ENCODE measurements around the gene ANO2. TPM values are rescaled to one million over a fixed set of nuclear protein-coding genes. Genes with fewer than 3 reads are reported as not detected.

Gene ANO2
- total RNA-seq, 1 donor from 2014 or later, result 2.6 TPM

DNA sequence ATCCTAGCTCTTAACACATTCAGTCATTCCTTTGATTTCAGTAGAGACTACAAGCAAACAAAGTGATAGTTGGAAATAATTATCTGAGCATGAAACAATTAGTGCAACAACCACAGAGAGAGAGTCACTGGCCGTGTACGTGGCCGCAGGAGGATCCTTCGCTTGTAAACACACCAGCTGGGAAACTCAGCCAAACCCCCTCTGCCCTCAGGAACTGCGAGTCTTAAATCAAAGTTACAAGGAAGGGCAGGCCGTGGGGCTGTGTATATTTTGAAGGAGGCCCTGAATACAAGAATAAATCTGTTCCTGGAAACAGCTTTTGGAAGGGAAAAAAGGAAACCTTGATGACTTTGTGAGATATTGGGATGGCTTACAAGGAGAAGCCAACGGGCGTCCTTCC lies 164.5 kb downstream of the ANO2 start:
- no peak overlapping the region for H3K27ac Mint-ChIP-seq
- H3K9me3 Mint-ChIP-seq, result peaks cover 10% of the 10 kb centered on the region
- no peak for TF ChIP-seq CTCF (conservative IDR thresholded peaks at IDR 0.05)
- no peak overlapping the region for H3K4me3 Mint-ChIP-seq
- peaks cover 38% of the 10 kb centered on the region for H3K27me3 Mint-ChIP-seq
- peaks cover 10% of the 10 kb centered on the region for H3K4me1 Mint-ChIP-seq (ENCODE audit: unreplicated experiment)
- DNase-seq (ENCODE audit: extremely low spot score, unreplicated experiment), result peak; percentile 39
- peaks cover 8% of the 10 kb centered on the region for H3K36me3 Mint-ChIP-seq

- H3K4me3 Mint-ChIP-seq, result no peak overlapping the region
Observed at GRCh38 chr12:5779401-5779800, 165.7 kb downstream of the ANO2 start.

DNA sequence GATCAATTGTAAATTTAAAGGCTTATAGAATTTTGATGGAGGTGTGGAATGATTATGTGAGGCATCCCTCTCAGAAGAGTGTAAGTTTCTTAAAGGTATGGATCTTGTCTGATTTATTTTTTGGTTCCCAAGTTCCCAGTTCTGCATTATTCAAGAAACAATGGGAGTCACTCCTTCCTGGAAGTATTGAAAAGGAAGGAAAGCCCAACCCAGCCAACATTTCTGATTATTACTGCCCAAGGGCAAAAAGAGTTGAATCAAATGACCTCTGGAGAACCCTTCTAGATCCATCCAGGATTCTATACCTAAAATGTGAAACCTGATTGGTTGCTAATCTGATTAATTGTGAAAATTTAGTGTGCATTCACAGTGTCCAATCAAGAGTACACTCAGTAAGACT lies 166.2 kb downstream of the ANO2 start:
- H3K4me3 Mint-ChIP-seq, result no peak overlapping the region

More at GRCh38 chr12:5779401-5779800, 165.7 kb downstream of the ANO2 start:
- DNase-seq (ENCODE audit: extremely low spot score, unreplicated experiment), result peak; percentile 2
- peaks cover 10% of the 10 kb centered on the region for H3K4me1 Mint-ChIP-seq (ENCODE audit: unreplicated experiment)
- H3K27ac Mint-ChIP-seq, result no peak overlapping the region
- H3K9me3 Mint-ChIP-seq, result peaks cover 10% of the 10 kb centered on the region
- no peak for TF ChIP-seq CTCF (conservative IDR thresholded peaks at IDR 0.05)
- peaks cover 38% of the 10 kb centered on the region for H3K27me3 Mint-ChIP-seq
- H3K36me3 Mint-ChIP-seq, result peaks cover 7% of the 10 kb centered on the region

DNA sequence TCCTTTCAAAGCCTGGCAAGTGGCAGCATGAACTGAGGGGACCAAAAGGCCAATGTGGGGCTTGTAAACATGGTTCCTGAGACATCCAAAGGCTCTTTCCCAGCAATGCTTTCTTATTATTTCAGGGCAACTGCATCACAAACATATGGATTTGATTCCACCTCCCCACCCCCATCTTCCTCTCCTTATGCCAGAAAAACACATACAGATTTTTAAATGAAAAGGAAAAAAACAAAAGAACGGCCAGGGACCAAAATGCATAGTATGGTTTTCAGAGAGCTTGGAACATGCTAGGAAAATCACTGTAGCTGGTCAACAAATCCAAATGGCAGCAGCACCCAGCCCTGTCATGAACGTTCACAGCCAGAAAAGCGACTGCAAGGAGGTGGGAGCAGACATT lies 167.6 kb downstream of the ANO2 start:
- Mint-ChIP-seq H3K27me3 (peaks cover 38% of the 10 kb centered on the region), H3K36me3 (no peaks in the 10 kb centered on the region), H3K27ac (no peak overlapping the region), H3K9me3 (no peaks in the 10 kb centered on the region), H3K4me1 (ENCODE audit: unreplicated experiment) (peaks cover 7% of the 10 kb centered on the region), H3K4me3 (no peak overlapping the region)
- no peak for DNase-seq (ENCODE audit: extremely low spot score, unreplicated experiment)
- TF ChIP-seq CTCF (conservative IDR thresholded peaks at IDR 0.05), result no peak

More for the DNA sequence above, 166.2 kb downstream of the ANO2 start:
- DNase-seq (ENCODE audit: extremely low spot score, unreplicated experiment), result no peak
- no peak for TF ChIP-seq CTCF (conservative IDR thresholded peaks at IDR 0.05)
- Mint-ChIP-seq H3K9me3 (peaks cover 6% of the 10 kb centered on the region), H3K4me1 (ENCODE audit: unreplicated experiment) (peaks cover 10% of the 10 kb centered on the region), H3K27me3 (peaks cover 34% of the 10 kb centered on the region), H3K36me3 (peaks cover 4% of the 10 kb centered on the region), H3K27ac (no peak overlapping the region)

DNA sequence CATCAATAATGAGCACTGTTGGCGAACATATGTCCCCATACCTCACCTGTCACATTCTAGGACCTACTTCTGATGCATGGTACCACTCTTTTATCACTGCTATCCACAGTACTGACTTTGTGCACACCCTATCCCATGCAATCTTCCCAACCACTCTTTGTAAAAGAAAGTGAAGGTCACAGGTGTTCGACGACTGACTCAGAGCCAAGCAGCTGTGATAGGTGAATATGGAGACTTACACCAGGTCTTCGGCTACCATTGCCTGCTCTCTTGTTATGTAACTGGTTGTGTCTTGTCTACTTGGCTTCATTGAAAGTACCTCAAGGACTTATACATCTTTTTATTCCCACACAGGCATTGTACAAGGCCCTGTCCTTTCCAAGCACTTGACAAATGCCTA lies 169.0 kb downstream of the ANO2 start:
- Mint-ChIP-seq H3K27ac (no peak overlapping the region), H3K9me3 (no peaks in the 10 kb centered on the region), H3K36me3 (no peaks in the 10 kb centered on the region), H3K4me1 (ENCODE audit: unreplicated experiment) (peaks cover 7% of the 10 kb centered on the region), H3K27me3 (peaks cover 38% of the 10 kb centered on the region), H3K4me3 (no peak overlapping the region)
- no peak for DNase-seq (ENCODE audit: extremely low spot score, unreplicated experiment)
- TF ChIP-seq CTCF (conservative IDR thresholded peaks at IDR 0.05), result no peak

GRCh38 chr12:5773550-5773949 lies 171.5 kb downstream of the ANO2 start:
- no peak for DNase-seq (ENCODE audit: extremely low spot score, unreplicated experiment)
- no peak for TF ChIP-seq CTCF (conservative IDR thresholded peaks at IDR 0.05)
- H3K27me3 Mint-ChIP-seq, result peaks cover 47% of the 10 kb centered on the region
- no peaks in the 10 kb centered on the region for H3K36me3 Mint-ChIP-seq
- no peak overlapping the region for H3K27ac Mint-ChIP-seq
- H3K4me3 Mint-ChIP-seq, result no peak overlapping the region
- peaks cover 7% of the 10 kb centered on the region for H3K4me1 Mint-ChIP-seq (ENCODE audit: unreplicated experiment)
- H3K9me3 Mint-ChIP-seq, result no peaks in the 10 kb centered on the region

All from type B pancreatic cell (in vitro differentiated cells).